GM19240 (cell line): Measurements from ENCODE around the gene ARL8B.
"Not testable (repeated sequence)": the region's sequence is repeated elsewhere in the genome, so short reads cannot be mapped to it uniquely, and the experiment has no call there.

Source experiments
- DNase-seq: peaks from one replicate; pipeline ENCODE4 v3.0.0; 2011; ENCODE audit warnings: low spot score; ENCODE audit not compliant: insufficient read length

Gene ARL8B

GRCh38 chr3:5122030-5122740 is at the start of gene ARL8B:
Gene ARL8B, plus strand, starts transcription at chr3:5122292. Its CDS starts 174 bp downstream, at chr3:5122466.
- peak; percentile 91 for DNase-seq

- DNase-seq: no peak
These were observed 48.6 kb upstream of the ARL8B start for GRCh38 chr3:5073374-5074085.

DNA sequence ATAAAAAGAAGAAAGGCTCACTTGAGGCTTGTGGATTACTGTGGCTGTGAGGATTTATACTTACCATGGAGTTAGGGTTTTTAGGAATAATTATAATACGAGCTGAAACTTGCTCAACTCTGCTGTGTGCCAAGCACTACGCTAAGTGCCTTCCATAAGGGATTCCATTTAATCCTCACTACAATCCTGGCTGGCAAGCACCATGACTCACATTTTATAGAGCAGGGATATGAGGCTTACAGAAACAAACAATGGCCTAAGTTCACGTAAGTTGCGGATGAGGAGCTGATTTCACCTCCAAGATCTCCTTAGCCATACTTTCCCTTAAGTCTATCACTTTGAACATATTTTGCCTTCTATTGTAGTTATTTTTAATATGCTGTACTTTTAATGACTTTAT is 43.9 kb upstream of the ARL8B start:
- DNase-seq: no peak

- no peak for DNase-seq
These were observed 42.3 kb upstream of the ARL8B start for GRCh38 chr3:5079761-5080160.

- DNase-seq: no peak
These were observed 41.1 kb upstream of the ARL8B start for GRCh38 chr3:5080779-5081550.

- not testable (repeated sequence) for DNase-seq
These were observed 39.9 kb upstream of the ARL8B start for GRCh38 chr3:5081973-5082788.

DNA sequence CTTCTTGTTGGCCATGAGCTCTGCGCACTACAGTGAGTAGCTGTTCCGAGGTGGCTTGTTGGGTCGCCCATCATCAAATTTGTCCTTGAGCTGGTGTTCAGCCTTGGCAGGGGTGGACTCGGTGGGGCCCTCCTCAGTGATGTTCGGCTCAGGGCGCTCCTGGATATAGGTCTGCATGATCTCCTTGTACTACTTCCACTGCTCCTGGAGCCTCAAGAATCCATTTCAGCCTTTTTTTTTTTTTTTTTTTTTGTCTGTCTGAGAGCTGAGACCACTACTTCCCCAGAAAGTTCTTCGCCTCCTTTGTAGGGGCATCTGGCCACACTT is 39.3 kb upstream of the ARL8B start:
- no peak for DNase-seq

GRCh38 chr3:5084224-5084623 is 37.9 kb upstream of the ARL8B start:
- no peak for DNase-seq

DNA sequence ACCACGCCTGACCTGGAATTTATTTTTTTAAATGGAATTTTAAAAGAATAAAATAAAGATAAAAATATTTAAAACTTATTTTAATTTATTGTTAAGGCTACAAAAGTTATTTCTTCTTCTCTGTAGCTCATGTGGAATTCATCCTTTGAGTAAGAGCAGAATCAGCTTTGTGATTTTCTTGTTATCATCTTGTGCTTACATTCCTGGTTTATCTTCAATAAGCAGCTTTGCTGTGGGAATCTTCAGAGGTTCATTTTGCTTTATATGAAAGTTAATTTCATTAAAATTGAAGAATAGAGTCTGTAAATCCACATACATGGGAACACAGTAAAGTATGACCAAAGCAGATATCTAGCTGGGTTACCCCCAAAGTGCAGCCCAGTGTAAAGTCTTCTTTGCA is 35.4 kb upstream of the ARL8B start:
- DNase-seq: no peak

DNA sequence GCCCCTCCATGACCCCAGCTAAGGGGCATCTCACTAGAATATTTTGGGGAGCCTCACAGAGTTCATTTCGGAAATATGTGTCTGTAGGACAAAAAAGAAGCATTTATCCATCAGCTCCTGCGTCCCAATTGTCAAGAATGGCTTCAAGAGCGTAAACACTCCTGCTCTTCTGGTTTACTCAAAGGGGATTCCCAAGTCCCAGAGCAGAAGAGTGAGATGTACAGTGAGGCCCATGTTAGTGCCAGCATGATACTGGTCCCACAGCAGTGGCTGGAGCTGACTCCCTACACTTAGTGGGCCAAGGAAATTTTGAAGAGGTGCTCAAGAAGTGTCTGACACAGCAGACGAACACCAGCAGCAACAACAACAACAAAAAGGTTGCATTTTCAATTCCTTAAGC is 34.9 kb upstream of the ARL8B start:
- DNase-seq: no peak

- no peak for DNase-seq
These were observed 31.9 kb upstream of the ARL8B start for GRCh38 chr3:5090197-5090596.

GRCh38 chr3:5092018-5092417 is 30.1 kb upstream of the ARL8B start:
- no peak for DNase-seq

GRCh38 chr3:5093731-5094130 is 28.4 kb upstream of the ARL8B start:
- DNase-seq: no peak

DNA sequence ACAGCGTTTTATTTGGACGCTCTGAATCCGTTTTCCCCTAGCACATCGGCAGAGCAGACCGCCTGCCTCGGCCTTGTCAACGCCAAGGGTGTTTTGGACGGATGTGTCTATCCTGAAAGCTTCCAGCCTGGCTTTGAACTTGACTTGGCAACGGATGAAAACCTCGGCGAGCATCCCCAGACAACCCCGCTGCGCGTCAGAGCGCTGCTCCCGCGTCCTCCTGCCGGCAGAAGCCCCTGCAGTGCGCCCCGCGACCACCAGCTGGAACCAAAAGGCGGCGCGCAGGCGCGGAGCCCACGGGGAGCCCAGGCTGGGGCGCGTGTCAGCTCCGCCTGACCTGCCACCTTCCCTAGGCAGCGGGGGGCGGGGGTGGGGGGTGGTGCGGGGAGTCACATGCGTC is 26.2 kb upstream of the ARL8B start:
- no peak for DNase-seq

DNA sequence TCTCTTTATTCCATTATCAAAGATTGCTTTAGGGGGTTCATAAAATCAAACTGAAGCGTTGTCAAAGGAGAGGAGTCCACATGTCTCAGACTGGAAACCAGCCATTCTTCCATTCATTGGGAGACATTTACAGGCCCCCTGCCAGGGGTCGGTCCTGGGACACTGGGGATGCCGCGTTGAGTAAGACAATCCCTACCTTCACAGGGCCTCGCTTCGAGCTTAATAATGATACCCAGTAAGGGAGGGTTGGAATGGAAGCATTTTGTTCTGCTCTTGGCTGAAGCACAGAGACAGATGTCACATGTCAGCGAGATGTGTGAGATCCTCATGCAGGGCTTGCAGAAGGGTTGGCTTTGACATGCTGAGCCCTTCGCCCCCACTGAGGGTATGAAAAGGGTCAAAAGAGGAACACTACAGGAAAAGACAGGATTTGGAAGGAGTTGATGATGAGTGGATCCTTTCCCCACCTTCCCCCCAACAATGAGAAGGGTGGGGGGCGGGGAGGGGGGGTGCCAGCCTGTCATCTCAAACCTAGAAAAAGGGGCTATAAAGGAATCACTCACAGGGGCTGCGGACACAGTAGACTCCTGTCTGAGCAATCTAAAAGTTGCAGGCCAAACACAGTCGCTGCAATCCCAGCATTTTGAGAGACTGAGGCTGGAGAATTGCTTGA is 25.6 kb upstream of the ARL8B start:
- DNase-seq: no peak

- DNase-seq: no peak
These were observed 23.7 kb upstream of the ARL8B start for GRCh38 chr3:5098346-5098745.

DNA sequence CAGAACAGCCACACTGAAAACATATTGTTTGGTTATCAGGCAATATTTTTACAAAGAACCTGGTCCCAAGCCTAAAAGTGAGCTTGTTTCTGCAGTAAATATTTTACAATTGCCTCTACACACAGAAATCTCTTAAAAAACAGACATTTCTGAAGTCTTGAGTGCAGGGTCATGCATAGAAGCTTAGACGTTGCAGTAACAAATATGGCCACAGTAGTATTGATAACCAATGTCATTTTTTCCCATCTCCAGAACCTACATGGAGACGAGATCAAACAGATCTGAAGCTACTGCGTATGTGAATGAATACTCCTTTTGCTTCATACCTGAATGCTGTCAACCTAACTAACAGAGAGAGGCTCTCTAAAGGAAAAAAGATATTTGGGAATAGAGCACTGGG is 19.6 kb upstream of the ARL8B start:
- no peak for DNase-seq

- DNase-seq: no peak
These were observed 18.3 kb upstream of the ARL8B start for GRCh38 chr3:5103743-5104142.

GRCh38 chr3:5105050-5105449 is 17.0 kb upstream of the ARL8B start:
- DNase-seq: no peak

DNA sequence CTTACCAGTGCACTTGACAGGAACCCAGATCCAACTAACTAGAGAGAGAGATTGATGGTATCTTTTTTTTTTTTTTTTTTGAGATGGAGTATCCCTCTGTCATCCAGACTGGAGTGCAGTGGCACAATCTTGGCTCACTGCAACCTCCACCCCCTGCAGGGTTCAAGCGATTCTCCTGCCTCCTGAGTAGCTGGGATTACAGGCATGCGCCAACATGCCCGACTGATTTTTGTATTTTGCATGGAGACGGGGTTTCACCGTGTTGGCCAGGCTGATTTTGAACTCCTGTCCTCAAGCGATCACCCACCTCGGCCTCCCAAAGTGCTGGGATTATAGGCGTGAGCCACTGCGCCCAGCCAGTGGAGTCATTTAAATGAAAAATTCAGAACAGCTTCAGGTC is 15.7 kb upstream of the ARL8B start:
- not testable (repeated sequence) for DNase-seq

DNA sequence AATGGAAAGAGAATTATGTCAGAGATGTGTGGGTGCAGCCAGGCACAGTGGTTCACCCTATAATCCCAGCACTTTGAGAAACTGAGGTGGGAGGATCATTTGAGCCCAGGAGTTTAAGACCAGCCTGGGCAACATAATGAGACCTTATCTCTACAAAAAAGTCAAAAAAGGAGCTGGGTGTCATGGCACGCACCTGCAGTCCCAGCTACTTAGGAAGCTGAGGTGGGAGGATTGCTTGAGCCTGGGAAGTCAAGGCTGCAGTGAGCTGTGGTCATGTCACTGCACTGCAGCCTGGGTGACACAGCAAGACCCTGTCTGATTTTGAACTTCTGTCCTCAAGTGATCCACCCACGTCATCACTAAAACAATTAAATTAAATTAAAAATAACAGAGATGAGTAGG is 15.2 kb upstream of the ARL8B start:
- not testable (repeated sequence) for DNase-seq
